ENCODE measurements around the gene PJA1.

Gene PJA1

DNA sequence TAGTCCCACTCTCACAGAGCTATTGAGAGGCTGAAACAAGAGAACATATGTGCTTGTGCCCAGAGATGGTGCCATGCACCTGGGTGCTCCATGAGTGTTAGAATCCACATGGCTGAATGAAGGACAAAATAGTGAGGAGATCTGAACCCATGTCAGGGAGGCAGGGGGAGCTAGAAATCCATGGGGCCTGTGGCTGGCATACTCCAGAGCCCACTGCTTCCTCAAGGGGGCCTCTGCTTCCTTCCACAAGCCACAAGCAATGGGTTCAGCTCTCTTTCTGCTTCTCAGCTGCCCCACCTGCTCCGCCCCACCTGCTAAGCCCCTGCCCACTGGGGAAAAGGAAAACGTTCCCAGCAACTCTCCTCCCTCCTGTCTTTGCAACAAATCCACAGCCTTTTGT lies 46.1 kb downstream of the PJA1 start:
- DNase-seq (ENCODE audit: low read depth), result no peak
- no peak overlapping the region for H3K4me3 ChIP-seq (ENCODE audit: low read length)
- TF ChIP-seq CTCF (conservative IDR thresholded peaks at IDR 0.05; ENCODE audit: low read depth, low read length), result no peak

DNA sequence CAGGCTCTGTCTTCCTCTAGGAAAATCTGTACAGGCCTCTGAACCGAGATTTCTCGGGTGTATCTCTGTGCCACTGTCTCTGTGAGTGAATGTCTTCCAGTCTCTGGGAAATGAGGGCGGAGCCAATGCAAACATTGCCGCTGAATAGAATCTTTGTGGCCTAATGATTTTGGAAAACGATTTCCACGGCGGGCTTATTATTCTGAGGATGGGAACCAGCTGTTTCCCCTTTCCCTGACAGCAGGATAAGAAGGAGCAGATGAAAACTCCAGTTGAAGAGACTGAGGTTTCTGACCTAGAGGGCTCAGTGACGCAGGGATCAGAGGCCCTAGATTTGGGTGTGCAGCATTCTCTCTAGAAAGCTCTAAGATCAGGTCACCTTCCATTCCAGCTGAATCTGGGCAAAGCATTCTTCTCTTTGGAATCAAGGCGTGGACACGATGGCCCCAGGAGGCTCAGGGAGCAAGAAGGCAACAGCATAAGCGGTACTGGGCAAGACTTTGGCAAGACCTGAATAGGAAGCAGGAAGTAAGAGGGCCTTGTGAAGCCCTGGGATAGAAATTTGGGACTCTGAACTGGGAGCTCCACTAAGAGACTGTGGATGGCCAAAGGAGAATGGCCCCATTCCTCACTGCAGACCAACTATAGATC lies 47.3 kb downstream of the PJA1 start:
- DNase-seq (ENCODE audit: low read depth), result no peak
- no peak for TF ChIP-seq CTCF (conservative IDR thresholded peaks at IDR 0.05; ENCODE audit: low read depth, low read length)

GRCh38 chrX:69116077-69116476 lies 49.2 kb downstream of the PJA1 start:
- TF ChIP-seq CTCF (conservative IDR thresholded peaks at IDR 0.05; ENCODE audit: low read depth, low read length), result no peak
- DNase-seq (ENCODE audit: low read depth), result no peak
- H3K4me3 ChIP-seq (ENCODE audit: low read length), result no peak overlapping the region

More for the DNA sequence above, 47.3 kb downstream of the PJA1 start:
- no peak overlapping the region for H3K4me3 ChIP-seq (ENCODE audit: low read length)

- no peak for DNase-seq (ENCODE audit: low read depth)
- no peak for TF ChIP-seq CTCF (conservative IDR thresholded peaks at IDR 0.05; ENCODE audit: low read depth, low read length)
Measured at GRCh38 chrX:69113723-69114122, 51.5 kb downstream of the PJA1 start.

More at GRCh38 chrX:69113723-69114122, 51.5 kb downstream of the PJA1 start:
- no peak overlapping the region for H3K4me3 ChIP-seq (ENCODE audit: low read length)
